Measurements from ENCODE around the gene SLC25A10. TPM values are rescaled to one million over a fixed set of nuclear protein-coding genes. Genes with fewer than 3 reads are reported as not detected.

Gene SLC25A10
- total RNA-seq, 4 donors from 2014 or later, result 3.4 to 9.3 (median 6.7) TPM

DNA sequence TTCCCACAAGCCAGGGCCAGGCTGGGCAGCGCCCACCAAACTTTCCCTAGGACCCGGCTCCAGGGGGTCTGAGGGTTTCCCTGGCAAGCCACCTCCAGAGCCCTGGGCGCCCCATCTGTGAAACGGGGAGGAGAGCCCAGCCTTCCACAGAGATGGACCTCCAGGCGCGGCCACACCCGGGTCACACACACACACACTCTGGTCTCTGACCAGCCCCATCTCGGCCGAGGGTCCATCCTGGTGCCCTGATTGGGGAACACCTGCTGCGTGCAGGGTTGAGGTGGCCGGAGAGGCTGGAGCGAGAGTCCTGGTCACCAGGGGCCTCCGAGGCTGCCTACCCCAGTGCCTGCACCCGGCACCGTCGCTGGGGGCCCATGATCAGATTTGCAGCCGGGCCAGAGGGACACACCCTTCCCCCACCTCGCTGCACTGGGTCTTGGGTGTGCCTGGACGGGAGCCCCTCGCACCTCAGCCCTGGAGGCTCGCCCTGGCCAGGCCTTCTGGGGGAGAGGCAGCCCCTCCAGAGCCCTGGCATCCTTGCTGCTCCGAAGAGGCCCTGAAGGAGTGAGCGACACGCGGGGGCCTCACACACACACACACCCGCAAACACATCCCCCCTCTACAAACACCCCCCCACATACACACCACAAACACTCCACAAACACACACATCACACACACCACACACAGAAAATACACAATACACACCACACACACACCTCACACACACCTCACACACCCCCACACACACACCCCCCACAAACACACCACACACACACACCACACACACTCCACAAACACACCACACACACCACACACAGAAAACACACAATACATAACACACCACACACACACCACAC is 29.7 kb downstream of the SLC25A10 start:
- H3K27ac ChIP-seq, result no peak overlapping the region
- no peaks in the 10 kb centered on the region for H3K4me1 ChIP-seq
- TF ChIP-seq, protein P1, sequence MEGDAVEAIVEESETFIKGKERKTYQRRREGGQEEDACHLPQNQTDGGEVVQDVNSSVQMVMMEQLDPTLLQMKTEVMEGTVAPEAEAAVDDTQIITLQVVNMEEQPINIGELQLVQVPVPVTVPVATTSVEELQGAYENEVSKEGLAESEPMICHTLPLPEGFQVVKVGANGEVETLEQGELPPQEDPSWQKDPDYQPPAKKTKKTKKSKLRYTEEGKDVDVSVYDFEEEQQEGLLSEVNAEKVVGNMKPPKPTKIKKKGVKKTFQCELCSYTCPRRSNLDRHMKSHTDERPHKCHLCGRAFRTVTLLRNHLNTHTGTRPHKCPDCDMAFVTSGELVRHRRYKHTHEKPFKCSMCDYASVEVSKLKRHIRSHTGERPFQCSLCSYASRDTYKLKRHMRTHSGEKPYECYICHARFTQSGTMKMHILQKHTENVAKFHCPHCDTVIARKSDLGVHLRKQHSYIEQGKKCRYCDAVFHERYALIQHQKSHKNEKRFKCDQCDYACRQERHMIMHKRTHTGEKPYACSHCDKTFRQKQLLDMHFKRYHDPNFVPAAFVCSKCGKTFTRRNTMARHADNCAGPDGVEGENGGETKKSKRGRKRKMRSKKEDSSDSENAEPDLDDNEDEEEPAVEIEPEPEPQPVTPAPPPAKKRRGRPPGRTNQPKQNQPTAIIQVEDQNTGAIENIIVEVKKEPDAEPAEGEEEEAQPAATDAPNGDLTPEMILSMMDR (IDR thresholded peaks at IDR 0.05 in 4 of 5, conservative IDR thresholded peaks at IDR 0.05 in 1 of 5), result no peak
- TF ChIP-seq POLR2A (IDR thresholded peaks at IDR 0.05), result no peak
- no peak for DNase-seq
- peaks cover 12 to 29% (median 22%) of the 10 kb centered on the region in 3 donors for H3K27me3 ChIP-seq
- ATAC-seq, result no peak
- in situ Hi-C loops (cut with MboI; ENCODE audit: low sequenced_read_pairs in 4 of 4) (no loop called here), intact Hi-C loops (cut with DNase I; ENCODE audit: low total_unique reads) (no loop called here)
- no peaks in the 10 kb centered on the region for H3K36me3 ChIP-seq
- no peaks in the 10 kb centered on the region for H3K9me3 ChIP-seq
- no peak overlapping the region for H3K4me3 ChIP-seq

Small RNA genes within 50 kb of the gene (microRNA-seq; reads per million reads assigned to microRNA genes)
- 0 to 1.2 reads per million in 2 donors for gene MIR6786 (ENCODE audit: borderline replicate concordance in 2 of 2)

Other genes with a start within 250 kb of the SLC25A10 start
- 100 to 1,000 TPM; 322 to 934 (median 415) TPM for gene ACTG1, start 199.5 kb upstream of the SLC25A10 start, total RNA-seq
- under 1 TPM in 2 of 4 donors, not detected in 2; 0.20 to 0.46 TPM for gene FSCN2, start 183.9 kb upstream of the SLC25A10 start, total RNA-seq
- gene FAAP100, start 159.9 kb upstream of the SLC25A10 start, total RNA-seq, result 10 to 100 TPM; 14.4 to 27.9 (median 15.6) TPM
- 100 to 1,000 TPM; 176 to 290 (median 263) TPM for gene NPLOC4, start 75.2 kb upstream of the SLC25A10 start, total RNA-seq
- under 1 TPM in 2 of 4 donors, not detected in 2; 0.22 to 0.26 TPM for gene TSPAN10, start 75.1 kb upstream of the SLC25A10 start, total RNA-seq
- gene PDE6G, start 55.7 kb upstream of the SLC25A10 start, total RNA-seq, result not detected
- gene OXLD1, start 45.7 kb upstream of the SLC25A10 start, total RNA-seq, result 10 to 100 TPM; 15.5 to 32.2 (median 22.2) TPM
- 10 to 100 TPM in 2 of 4 donors, 1 to 10 TPM in 2; 6.7 to 17.1 (median 11.2) TPM for gene CCDC137, start 45.5 kb upstream of the SLC25A10 start, total RNA-seq
- gene ARL16, start 28.5 kb upstream of the SLC25A10 start, total RNA-seq, result 10 to 100 TPM; 12.9 to 23.6 (median 20.0) TPM
- 100 to 1,000 TPM in 3 of 4 donors, 10 to 100 TPM in 1; 62.1 to 150 (median 113) TPM for gene HGS, start 28.3 kb upstream of the SLC25A10 start, total RNA-seq
- 100 to 1,000 TPM in 2 of 4 donors, 10 to 100 TPM in 2; 79.1 to 117 (median 94.1) TPM for gene MRPL12, start 8.9 kb upstream of the SLC25A10 start, total RNA-seq
- gene GCGR, start 91.9 kb downstream of the SLC25A10 start, total RNA-seq, result under 1 TPM in 1 of 4 donors, not detected in 3; 0.29 TPM
- 10 to 100 TPM in 3 of 4 donors, 1 to 10 TPM in 1; 8.3 to 36.2 (median 25.2) TPM for gene MCRIP1, start 121.0 kb downstream of the SLC25A10 start, total RNA-seq
- gene PPP1R27, start 122.8 kb downstream of the SLC25A10 start, total RNA-seq, result 100 to 1,000 TPM; 245 to 708 (median 400) TPM
- 100 to 1,000 TPM; 497 to 717 (median 621) TPM for gene P4HB, start 148.3 kb downstream of the SLC25A10 start, total RNA-seq
- 100 to 1,000 TPM in 1 of 4 donors, 10 to 100 TPM in 3; 52.1 to 122 (median 64.4) TPM for gene ARHGDIA, start 159.1 kb downstream of the SLC25A10 start, total RNA-seq
- gene ALYREF, start 179.3 kb downstream of the SLC25A10 start, total RNA-seq, result 10 to 100 TPM; 40.9 to 65.3 (median 50.7) TPM
- 100 to 1,000 TPM; 173 to 258 (median 197) TPM for gene ANAPC11, start 179.4 kb downstream of the SLC25A10 start, total RNA-seq
- gene NPB, start 190.0 kb downstream of the SLC25A10 start, total RNA-seq, result 1 to 10 TPM in 2 of 4 donors, under 1 TPM in 1, not detected in 1; 0.46 to 1.4 (median 1.1) TPM
- gene PCYT2, start 199.1 kb downstream of the SLC25A10 start, total RNA-seq, result 10 to 100 TPM; 22.6 to 44.8 (median 37.1) TPM
- gene SIRT7, start 205.9 kb downstream of the SLC25A10 start, total RNA-seq, result 10 to 100 TPM in 1 of 4 donors, 1 to 10 TPM in 3; 7.2 to 11.4 (median 8.3) TPM
- gene MAFG, start 215.5 kb downstream of the SLC25A10 start, total RNA-seq, result 10 to 100 TPM; 37.1 to 65.5 (median 51.9) TPM
- 10 to 100 TPM in 3 of 4 donors, 1 to 10 TPM in 1; 5.6 to 16.8 (median 11.6) TPM for gene PYCR1, start 225.0 kb downstream of the SLC25A10 start, total RNA-seq
- gene MYADML2, start 234.9 kb downstream of the SLC25A10 start, total RNA-seq, result 10 to 100 TPM in 2 of 4 donors, 1 to 10 TPM in 2; 2.9 to 24.9 (median 13.3) TPM
- gene NOTUM, start 248.9 kb downstream of the SLC25A10 start, total RNA-seq, result 1 to 10 TPM in 3 of 4 donors, not detected in 1; 1.7 to 1.8 (median 1.7) TPM